Hindlimb muscle (tissue), 1 donor: ENCODE data around the gene GJA1. TPM values are rescaled to one million over a fixed set of nuclear protein-coding genes. Genes with fewer than 3 reads are reported as not detected.
"Not testable (repeated sequence)": the region's sequence is repeated elsewhere in the genome, so short reads cannot be mapped to it uniquely, and the experiment has no call there.

Experiments used
- DNase-seq: peaks from one replicate; pipeline ENCODE4 v3.0.0-alpha.2; 2013
- polyA plus RNA-seq: library from polyadenylated mRNA; unstranded; fragments of 120-200 nt; gene quantifications from one replicate; pipeline ENCODE4 v1.2.1, GENCODE V29; 2013; ENCODE audit not compliant: insufficient read length

Gene GJA1
- polyA plus RNA-seq: 37.9 TPM

GRCh38 chr6:121435444-121436069 is at the start of gene GJA1:
GJA1 (plus strand) TSS chr6:121435646; CDS start chr6:121446848, 11,202 bp downstream.
- DNase-seq: peak; percentile 90

GRCh38 chr6:121386551-121386950 is 48.9 kb upstream of the GJA1 start:
- DNase-seq: not testable (repeated sequence)

GRCh38 chr6:121389419-121389818 is 46.0 kb upstream of the GJA1 start:
- no peak for DNase-seq

- no peak for DNase-seq
Measured at GRCh38 chr6:121393731-121394505, 41.5 kb upstream of the GJA1 start.

GRCh38 chr6:121395736-121396135 is 39.7 kb upstream of the GJA1 start:
- DNase-seq: no peak

- DNase-seq: not testable (repeated sequence)
Measured at GRCh38 chr6:121397188-121397587, 38.3 kb upstream of the GJA1 start.

GRCh38 chr6:121398127-121398526 is 37.3 kb upstream of the GJA1 start:
- DNase-seq: no peak

- DNase-seq: no peak
Measured at GRCh38 chr6:121399966-121400365, 35.5 kb upstream of the GJA1 start.

- no peak for DNase-seq
Measured at GRCh38 chr6:121403964-121404363, 31.5 kb upstream of the GJA1 start.

GRCh38 chr6:121405306-121405705 is 30.1 kb upstream of the GJA1 start:
- no peak for DNase-seq

- no peak for DNase-seq
Measured at GRCh38 chr6:121408321-121408720, 27.1 kb upstream of the GJA1 start.

- DNase-seq: no peak
Measured at GRCh38 chr6:121413879-121414278, 21.6 kb upstream of the GJA1 start.

- DNase-seq: no peak
Measured at GRCh38 chr6:121418346-121418745, 17.1 kb upstream of the GJA1 start.

GRCh38 chr6:121426686-121427085 is 8.8 kb upstream of the GJA1 start:
- no peak for DNase-seq

GRCh38 chr6:121428872-121429756 is 6.3 kb upstream of the GJA1 start:
- no peak for DNase-seq

- peak; percentile 62 for DNase-seq
Measured at GRCh38 chr6:121430514-121431460, 4.7 kb upstream of the GJA1 start.

- not testable (repeated sequence) for DNase-seq
Measured at GRCh38 chr6:121431776-121432175, 3.7 kb upstream of the GJA1 start.

- DNase-seq: no peak
Measured at GRCh38 chr6:121434037-121434770, 1.2 kb upstream of the GJA1 start.

- peak; percentile 55 for DNase-seq
Measured at GRCh38 chr6:121436274-121436857, 920 bp downstream of the GJA1 start.

GRCh38 chr6:121436960-121437850 is 1.8 kb downstream of the GJA1 start:
- DNase-seq: peak; percentile 82
